GM19035 (cell line): ENCODE data around the gene AXIN1.

Experiments used
- ATAC-seq: cut with Tn5 transposase; IDR thresholded peaks from one replicate; pipeline ENCODE4 v1.9.1; 2021; ENCODE audit not compliant: unreplicated experiment

Gene AXIN1

DNA sequence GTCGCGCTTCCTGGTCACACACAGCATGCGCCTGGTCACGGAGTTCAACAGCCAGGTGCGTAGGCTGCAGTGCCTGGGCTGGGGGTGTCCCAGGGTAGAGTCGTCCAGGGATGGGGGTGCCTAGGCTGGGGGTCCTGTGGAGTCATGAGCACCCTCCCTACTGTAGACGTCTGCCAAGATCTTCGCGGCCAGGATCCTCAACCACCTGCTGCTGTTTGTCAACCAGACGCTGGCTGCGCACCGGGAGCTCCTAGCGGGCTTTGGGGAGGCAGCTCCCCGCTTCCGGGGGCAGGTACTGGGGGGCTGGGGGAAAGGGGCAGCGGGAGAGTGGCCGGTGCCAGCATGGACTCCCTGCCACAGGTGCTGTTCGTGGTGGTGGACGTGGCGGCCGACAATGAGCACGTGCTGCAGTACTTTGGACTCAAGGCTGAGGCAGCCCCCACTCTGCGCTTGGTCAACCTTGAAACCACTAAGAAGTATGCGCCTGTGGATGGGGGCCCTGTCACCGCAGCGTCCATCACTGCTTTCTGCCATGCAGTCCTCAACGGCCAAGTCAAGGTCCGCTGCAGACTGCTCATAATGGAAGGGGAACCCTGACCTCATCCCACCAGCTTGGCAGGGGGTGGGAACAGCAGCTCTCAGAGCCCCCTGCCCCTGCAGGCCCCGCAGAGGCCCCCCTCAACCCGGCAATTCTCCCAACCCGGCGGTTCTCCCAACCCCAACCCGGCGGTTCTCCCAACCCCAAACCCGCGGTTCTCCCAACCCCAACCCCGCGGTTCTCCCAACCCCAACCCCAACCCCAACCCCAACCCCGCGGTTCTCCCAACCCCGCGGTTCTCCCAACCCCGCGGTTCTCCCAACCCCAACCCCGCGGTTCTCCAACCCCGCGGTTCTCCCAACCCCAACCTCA lies 67.1 kb downstream of the AXIN1 start:
- no peak for ATAC-seq

DNA sequence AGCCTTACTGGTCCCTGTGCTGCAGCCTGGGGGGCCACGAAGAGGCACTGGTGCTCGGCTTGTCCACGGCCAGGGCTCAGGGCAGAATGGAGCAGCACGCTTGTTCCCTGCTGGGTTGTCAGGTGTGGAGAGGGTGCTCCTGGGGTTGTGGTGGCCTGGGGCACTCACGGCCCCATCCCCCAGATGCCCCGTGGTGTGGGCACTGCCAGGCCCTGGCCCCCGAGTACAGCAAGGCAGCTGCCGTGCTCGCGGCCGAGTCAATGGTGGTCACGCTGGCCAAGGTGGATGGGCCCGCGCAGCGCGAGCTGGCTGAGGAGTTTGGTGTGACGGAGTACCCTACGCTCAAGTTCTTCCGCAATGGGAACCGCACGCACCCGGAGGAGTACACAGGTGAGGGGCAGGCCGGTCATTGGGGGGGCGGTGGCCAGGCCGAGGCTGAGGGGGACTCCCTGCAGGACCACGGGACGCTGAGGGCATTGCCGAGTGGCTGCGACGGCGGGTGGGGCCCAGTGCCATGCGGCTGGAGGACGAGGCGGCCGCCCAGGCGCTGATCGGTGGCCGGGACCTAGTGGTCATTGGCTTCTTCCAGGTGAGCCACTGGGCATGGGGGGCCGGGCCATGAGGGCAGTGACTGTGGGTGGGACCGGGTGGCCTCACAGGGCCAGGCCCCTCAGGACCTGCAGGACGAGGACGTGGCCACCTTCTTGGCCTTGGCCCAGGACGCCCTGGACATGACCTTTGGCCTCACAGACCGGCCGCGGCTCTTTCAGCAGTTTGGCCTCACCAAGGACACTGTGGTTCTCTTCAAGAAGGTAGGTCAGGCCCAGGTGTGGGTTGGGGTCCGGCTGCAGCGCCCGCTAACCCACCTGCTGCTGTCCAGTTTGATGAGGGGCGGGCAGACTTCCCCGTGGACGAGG lies 68.1 kb downstream of the AXIN1 start:
- no peak for ATAC-seq

DNA sequence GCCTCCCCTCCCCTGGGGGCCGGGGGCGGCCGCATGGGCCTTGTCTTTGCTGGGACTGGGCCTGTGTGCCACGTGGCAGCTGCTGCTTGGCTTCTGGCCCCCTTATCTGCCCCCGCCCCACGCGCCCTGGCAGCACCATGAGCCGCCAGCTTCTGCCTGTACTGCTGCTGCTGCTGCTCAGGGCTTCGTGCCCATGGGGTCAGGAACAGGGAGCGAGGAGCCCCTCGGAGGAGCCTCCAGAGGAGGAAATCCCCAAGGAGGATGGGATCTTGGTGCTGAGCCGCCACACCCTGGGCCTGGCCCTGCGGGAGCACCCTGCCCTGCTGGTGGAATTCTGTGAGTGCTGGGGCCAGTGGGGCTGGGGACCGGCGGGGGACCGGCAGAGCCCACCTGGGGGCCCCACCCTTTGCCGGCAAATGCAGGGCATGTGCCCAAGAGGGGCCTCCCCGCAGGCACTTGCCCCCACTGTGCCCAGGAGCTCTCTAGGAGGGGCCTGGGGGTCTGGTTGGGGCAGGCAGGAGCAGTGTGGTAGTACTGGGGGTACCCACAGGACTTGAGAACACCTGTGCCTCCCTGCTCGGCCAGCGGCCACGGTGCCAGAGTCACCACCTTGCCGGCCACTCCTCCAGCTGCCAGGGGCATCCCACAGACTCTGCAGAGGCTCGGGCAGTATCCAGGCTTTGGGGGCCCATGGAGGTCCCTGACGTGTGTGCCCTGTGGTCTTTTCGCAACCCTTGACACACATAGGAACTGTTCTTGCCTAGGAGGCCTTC lies 69.3 kb downstream of the AXIN1 start, which contains the start of gene PDIA2:
TSS of gene PDIA2 (plus strand) at position 132 of the 773 bp plus-strand sequence. CDS start at position 138, 6 bp downstream.
- no peak for ATAC-seq

DNA sequence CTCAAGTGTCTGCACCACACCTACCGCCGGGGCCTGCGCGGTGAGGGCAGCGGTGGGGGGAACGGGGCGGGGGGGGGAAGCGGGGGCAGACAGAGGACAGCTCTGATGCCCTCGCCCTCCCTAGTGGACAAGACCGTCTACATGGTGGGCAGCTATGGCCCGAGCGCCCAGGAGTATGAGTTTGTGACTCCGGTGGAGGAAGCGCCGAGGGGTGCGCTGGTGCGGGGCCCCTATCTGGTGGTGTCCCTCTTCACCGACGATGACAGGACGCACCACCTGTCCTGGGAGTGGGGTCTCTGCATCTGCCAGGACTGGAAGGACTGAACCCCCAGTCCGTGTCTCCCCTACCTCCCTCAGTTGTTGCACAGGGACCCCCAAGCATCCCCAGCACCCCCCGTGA lies 70.0 kb downstream of the AXIN1 start:
- no peak for ATAC-seq

DNA sequence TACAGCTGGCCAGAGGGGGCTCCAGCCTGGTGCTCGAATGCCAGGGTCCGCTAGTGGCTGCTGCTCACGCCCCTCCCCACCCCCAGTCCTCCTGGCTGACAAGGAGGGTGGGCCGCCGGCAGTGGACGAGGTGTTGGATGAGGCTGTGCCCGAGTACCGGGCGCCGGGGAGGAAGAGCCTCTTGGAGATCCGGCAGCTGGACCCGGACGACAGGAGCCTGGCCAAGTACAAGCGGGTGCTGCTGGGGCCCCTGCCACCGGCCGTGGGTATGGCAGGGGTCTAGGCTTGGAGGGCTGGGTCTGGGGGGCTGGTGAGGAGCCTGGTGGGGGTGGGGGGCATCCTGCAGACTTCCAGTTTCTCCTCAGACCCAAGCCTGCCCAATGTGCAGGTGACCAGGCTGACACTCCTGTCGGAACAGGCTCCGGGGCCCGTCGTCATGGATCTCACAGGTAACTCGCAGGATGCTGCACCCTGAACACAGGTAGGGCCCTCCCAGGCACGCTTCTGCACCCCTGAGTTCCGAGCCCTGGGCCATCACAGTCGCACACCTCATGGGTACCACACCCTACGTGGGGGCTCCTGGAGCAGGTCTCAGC lies 70.8 kb downstream of the AXIN1 start:
- no peak for ATAC-seq

DNA sequence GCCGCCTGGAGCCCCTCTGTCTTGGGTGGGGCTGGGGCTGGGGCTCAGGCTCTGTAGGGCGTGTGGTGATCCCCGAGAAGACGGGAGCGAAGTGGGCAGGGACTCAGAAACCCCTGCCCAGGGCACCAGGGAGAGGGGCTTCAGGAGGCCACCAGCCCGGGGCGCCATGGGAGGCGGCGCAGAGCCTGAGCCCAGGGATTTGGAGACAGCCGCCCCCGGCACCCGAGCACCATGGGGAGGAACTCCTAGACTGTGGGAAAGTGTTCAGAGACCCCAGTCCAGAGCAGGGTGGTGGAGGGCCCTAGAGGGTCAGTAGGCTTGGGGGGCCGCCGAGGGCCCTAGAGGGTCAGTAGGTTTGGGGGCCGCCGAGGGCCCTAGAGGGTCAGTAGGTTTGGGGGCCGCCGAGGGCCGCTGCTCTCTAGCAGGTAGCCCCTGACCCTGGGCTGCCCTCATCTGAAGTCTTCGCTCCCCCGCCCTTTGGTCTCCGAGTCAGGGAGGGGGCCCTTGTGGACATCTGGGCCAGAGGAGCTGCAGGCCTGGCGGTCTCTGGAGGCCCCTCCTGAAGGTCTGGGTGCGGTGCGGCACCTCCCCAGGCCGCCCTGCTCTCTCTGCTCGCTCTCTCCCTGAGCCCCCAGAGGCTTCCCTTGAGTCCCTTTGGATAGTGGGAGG lies 71.4 kb downstream of the AXIN1 start:
- ATAC-seq: no peak

DNA sequence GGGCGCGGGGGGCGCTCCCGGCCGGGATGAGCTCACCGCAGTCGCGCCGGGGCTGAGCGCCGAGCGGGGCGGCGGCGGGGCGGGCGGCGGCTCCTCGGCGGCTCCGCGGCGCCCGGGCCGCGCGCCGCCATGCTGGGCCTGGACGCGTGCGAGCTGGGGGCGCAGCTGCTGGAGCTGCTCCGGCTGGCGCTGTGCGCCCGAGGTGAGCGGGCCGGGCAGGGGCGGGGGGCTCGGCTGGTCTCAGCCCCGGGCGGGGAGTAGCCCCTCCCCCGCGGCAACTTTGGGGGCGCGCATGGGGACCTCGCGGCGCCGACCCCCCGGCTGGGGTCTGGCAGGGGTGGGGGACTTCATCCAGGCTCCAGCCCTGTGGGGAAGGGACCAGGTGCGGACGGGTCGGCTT lies 72.0 kb downstream of the AXIN1 start, which contains the start of gene ARHGDIG:
TSS of gene ARHGDIG (plus strand) at position 40 of the 400 bp plus-strand sequence. CDS start at position 130, 90 bp downstream.
- no peak for ATAC-seq

DNA sequence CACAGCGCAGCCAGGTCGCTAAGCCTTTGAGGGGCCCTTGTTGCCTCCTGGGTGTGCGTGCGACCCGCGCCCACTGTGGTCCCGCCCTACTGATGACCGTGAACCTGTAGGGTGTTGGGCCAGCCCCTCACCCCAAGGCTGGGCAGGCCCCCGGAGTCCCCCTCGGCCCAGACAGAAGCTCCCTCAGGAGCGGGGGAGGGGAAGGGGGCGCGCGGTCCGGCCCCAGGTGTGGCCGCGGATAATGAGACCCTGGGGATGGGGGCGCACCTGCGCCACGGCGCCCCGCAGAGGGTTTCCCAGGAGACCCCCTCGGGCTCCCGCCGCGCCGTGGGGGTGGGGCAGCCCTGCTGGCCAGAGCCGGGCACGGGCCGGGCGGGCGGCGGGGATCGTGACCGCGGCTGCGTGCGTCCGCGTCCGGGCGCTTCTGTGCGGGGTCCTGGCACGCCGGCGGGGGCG lies 72.5 kb downstream of the AXIN1 start:
- ATAC-seq: no peak

DNA sequence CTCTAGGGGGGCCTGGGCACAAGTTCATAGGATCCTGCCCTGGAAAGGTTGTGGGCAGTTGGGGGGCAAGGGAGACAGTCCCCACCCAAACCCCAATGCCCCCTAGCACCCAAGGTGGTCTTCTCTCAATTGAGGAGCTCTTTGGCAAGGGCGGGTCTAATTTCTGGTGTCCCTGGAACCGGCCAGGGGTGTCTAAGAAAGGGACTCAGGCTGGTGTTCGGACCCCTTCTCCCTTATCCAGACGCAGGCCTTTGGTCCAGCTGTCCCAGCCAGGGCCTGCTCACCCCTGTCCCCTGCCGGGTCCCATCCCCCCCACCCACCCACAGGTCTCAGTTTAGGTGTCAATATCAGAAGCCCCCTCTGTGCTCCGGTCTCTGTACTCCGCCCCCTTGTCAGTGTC lies 73.0 kb downstream of the AXIN1 start:
- no peak for ATAC-seq

DNA sequence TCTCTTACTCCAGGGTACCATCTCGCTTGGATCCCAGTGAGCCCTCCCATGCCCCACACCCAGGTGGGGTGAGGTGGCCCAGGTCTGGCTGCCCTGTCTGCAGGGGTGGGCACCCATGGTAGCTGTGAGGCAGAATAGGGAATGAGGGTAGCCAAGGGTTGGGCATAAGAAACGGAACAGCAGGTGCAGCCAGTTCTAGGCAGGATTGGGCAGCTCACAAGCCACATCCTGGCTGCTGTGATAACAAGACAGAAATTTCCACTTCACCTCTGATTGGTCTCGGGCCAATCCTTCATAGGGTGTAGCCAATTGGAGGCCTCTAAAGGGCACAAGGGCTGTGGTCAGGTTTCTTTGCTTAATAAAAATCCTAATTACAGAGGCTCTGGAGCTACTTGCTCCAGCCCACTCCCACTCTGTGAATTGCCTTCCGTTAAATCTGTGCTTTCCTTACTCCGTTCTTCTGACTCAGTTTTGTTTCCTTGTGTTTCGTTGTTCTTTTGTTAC lies 73.6 kb downstream of the AXIN1 start:
- no peak for ATAC-seq

DNA sequence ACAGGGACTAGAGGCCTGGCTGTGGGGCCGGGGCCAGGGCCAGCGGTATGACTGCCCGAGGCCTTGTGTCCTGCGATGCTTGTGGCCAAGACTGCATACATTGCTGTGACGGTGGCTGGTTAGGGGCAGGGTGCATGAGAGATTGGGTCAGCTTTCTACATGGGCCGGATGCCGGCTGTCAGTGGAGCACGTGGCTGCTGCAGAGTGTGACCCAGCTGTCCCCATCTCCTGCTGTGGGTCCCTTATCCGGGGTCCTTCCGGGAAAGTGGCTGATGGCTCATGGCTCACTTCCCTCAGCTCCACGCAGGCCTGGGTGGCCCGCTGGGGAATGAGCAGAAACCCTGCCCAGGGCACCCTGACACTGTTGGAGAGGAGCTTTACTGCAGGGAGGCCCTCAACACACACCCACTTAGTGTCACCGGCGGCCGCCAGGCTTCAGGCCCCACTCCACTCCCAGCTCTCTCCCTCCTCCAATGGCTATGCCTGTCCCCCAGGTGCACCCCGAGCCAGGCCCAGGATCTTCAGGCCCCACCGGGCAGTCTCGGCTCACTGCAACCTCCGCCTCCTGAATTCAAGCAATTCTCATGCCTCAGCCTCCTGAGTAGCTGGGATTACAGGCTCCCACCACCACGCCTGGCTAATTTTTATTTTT lies 76.0 kb downstream of the AXIN1 start:
- ATAC-seq: no peak

DNA sequence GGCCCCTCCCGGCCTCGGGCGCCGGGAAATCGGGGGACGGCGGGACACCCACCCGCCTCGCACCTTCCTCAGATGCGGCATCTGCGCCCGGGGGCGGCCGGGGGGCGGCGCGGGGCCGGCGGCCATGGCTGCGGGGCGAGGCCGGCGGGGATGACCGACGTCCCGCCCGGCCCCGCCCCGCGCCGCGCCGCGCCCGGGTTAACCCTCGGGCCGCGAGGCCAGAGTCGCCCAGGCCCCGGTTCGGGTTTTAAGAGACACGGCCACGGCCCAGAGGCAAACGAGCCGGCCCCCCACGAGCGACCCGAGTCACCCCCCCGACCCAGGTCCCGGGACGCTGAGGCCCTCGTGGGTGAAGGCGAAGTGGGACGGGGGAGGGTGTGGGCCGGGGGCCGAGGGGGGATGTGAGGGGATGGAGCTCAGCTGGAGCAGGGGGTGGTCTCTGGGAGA lies 76.7 kb downstream of the AXIN1 start, which contains the start of gene RGS11:
TSS of gene RGS11 (minus strand) at position 159 of the 447 bp plus-strand sequence. CDS start at position 126, 33 bp downstream.
- no peak for ATAC-seq

DNA sequence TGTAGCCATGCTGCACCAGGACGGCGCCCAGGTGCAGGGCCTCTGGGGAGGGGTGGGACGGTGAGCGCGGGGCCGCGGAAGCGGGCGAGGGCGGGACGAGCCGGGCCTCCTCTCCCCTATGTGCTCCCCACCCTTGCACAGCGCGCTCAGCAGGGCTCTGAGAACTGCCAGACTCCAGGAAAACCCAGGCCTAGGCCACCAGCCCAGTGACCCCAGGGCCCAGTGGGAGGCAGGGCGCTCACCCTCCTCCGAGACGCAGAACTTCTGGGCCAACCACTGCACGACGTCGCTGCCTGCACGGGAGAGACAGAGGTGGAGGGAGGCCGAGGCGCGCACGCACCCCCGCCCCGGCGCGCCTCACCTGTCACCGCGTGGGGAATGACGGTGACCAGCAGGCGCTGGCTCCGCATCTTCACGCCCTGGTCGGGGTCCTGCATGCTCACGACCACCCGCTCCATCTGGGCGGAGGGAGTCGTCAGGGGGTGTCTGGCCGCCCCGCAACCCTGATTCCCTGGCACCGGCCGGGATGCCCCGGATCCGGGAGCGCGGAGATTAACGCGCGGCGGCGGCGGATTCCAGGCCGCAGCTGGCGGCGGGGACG lies 77.4 kb downstream of the AXIN1 start:
- ATAC-seq: no peak

DNA sequence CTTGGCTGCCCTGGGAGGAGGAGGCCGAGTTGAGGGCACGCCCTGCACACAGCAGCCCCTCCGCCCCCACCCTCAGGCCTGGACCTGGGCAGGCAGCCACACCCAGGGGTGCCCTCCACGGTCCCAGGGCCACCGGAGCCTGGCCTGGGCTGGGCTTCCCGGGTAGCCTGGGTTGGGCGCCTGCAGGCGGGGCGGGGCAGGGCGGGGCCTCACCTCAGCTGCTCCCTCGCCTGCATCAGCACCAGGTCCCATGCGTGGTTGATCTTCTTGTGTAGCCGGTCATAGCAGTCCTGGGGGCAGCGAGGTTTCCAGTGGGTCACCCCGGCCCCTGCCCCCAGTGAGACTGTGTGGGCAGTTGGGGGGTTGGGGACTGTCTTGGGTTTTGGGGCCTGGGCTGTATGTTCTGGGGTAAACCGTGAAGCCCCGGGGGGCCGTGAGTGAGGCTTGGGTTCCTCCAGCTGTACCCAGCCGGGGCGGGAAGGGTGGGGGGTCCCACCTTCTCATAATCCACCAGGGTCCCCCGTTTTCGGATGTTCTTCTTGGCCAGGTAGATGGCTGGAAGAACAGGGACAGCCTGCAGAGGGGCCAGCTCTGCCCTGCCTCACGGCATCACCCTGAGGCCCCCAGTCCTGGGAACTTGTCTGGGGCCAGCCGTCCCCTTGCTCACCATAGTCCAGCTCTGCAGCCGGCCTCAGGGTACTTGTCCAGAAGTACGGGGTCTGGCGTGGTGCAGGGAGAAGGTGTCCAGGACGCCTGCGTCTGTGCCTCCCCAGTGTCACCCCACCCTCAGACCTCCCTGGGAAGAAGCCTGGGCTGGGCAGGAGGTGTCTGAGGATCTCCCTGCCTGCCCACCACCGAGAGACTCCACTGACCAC lies 78.7 kb downstream of the AXIN1 start:
- no peak for ATAC-seq

DNA sequence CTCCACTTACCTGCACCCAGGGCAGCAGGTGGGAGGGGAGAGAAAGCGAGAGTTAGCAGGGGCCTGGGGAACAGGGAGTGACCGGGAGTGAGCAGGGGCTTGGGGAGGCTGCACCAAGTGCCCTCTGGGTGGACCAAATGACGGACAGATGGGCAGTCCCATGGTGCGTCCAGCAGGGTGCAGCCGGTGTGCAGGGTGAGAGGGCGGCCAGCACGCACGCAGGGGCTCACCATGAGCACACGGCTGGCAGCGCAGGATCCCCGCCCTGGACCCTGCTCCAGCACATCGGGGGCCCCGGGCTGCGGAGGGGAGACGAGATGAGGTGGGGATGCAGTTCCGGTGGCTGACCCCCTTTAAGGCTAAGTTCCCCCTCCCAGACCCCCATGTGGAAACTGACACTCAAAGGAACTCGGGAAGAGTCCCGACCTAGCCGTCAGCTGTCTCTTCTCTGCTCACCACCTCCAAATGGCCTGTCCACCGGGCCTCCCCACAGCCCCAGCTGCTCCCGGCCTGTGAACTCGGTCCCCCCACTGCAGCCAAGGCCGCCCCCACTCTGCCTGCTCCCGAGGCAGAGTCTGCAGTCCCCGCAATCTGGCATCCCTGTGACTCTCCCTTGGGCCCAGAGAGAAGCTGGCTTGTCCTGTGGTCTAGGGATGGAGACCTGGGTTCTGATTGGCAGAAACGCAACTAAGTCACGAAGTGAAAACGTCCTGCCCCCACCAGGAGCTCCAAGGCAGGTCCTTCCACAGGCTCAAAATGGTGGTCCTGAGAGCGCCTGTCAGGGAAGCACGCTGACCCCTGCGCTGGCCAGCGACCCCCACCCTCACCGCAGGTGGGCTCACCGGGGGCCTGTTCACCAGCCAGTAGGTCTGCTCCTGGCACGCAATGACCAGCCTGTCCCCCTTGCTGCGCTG lies 79.6 kb downstream of the AXIN1 start:
- ATAC-seq: no peak
